Dermis blood vessel endothelial cell (primary cell): ENCODE data around the gene FAM184A. TPM values are rescaled to one million over a fixed set of nuclear protein-coding genes. Genes with fewer than 3 reads are reported as not detected.
A peak's percentile ranks its signal among the peaks of the same experiment; 100 is the strongest.
"Not testable (repeated sequence)": the region's sequence is repeated elsewhere in the genome, so short reads cannot be mapped to it uniquely, and the experiment has no call there.

Source experiments
- DNase-seq: peaks from one replicate; pipeline ENCODE4 v3.0.0; 2010
- total RNA-seq: library from RNA; depleted of rRNA; stranded (reverse); fragments of >200 nt; gene quantifications from 2 replicates; pipeline ENCODE4 v1.2.3, GENCODE V29; 2014

The FAM184A gene
- total RNA-seq, 1 donor from 2014 or later, result 0.17 TPM

DNA sequence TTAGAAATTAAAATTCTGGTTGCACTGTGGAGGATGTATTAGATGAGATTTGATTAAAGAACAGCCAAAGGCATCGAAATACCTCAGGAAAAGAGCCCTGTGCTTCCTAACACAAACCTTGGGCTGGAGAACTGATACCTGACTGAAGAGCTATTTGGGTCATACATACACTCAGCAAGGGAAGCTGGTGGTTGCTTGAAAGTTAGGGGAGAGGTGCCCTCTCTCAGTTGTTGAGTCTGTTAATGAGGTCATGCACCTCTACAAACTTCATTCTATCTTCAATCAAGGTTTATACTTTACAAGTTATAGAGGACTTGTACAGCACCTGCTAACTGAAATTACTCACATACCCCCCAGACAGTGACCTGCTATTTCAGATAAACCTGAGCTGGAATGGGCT lies 25.5 kb downstream of the FAM184A start:
- DNase-seq, result no peak

GRCh38 chr6:119052292-119052889 lies 26.1 kb downstream of the FAM184A start:
- DNase-seq, result no peak

DNA sequence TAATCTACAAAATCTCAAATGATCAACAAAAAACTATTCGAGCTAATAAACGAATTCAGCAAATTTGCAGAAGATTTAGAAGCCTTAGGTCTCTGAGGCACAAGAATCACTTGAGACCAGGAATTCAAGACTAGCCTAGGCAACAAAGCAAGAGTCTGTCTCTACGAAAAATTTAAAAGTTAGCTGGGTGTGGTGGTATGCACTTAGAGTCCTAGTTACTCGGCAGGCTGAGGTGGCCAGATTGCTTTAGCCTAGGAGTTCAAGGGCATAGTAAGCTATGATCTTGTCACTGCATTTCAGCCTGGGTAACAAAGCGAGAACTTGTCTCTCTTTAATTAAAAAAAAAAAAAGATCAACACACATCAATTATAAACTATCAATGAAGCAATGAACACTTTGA lies 34.2 kb downstream of the FAM184A start:
- DNase-seq, result no peak

GRCh38 chr6:119043783-119044182 lies 34.7 kb downstream of the FAM184A start:
- DNase-seq, result no peak

- DNase-seq, result no peak
Observed at GRCh38 chr6:119043265-119043664, 35.2 kb downstream of the FAM184A start.

- no peak for DNase-seq
Observed at GRCh38 chr6:119040636-119041035, 37.8 kb downstream of the FAM184A start.

- no peak for DNase-seq
Observed at GRCh38 chr6:119040229-119040628, 38.2 kb downstream of the FAM184A start.

DNA sequence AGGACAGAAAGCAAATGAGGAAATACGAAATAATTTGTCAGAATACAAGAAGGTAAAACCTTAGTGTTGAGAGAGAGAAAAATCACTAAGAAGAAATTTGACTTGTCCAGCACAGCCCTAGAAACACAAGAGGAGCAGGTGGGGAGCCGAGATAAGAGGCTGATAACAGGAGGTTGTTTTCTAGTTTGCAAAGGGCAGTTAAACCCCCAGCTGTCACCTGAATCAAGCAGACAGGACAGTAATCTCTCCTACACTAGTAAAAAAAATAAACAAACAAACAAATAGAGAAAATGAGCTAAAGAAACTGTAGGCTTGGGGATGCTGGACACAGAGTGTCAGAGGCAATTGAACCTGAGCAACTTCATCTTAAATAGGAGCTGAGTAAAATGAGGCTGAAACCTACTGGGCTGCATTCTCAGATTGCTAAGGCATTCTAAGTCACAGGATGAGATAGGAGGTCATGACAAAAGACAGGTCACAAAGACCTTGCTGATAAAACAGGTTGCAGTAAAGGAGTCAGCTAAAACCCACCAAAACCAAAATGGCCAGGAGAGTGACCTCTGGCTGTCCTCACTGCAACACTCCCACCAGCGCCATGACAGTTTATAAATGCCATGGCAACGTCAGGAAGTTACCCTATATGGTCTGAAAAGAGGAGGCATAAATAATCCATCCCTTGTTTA lies 40.4 kb downstream of the FAM184A start:
- no peak for DNase-seq

GRCh38 chr6:119037264-119037663 lies 41.2 kb downstream of the FAM184A start:
- DNase-seq, result no peak

- DNase-seq, result no peak
Observed at GRCh38 chr6:119036081-119036480, 42.4 kb downstream of the FAM184A start.

- no peak for DNase-seq
Observed at GRCh38 chr6:119035459-119035858, 43.0 kb downstream of the FAM184A start.

GRCh38 chr6:119034827-119035458 lies 43.5 kb downstream of the FAM184A start:
- peak; percentile 7 for DNase-seq

DNA sequence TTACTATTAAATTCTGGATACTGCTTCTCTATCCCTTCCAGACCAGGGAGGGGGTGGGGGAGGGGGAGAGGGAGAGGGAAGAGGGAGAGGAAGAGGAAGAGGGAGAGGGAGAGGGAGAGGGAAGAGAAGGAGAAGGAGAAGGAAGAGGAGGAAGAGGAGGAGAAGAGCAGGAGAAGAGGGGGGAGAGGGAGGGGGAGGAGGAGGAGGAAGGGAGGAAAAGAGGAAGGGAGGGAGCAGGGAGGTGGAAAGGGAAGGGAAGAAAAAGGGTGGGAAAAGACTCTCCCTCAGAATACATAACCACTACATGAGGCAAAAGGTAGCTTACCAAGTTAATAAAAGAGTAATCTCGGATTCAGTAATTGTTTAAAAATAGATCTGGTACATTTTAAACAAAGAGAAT lies 46.0 kb downstream of the FAM184A start:
- no peak for DNase-seq

DNA sequence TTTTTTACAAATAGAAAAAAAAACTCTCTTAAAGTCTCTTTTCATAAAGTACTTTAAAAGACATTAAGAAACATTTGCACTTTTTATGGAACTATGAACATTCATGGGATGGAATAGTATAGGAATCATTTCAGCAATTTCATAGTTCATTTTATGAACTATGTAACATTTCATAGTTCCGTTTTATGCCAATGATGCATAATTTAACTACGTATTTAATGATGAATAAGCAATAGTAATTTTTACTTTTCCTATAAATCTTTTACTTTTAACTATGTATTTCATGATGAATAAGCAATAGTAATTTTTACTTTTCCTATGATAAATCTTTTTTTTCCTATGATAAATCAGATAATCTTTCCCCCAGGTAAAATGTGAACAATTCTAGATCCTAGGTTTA lies 47.7 kb downstream of the FAM184A start:
- DNase-seq, result no peak

DNA sequence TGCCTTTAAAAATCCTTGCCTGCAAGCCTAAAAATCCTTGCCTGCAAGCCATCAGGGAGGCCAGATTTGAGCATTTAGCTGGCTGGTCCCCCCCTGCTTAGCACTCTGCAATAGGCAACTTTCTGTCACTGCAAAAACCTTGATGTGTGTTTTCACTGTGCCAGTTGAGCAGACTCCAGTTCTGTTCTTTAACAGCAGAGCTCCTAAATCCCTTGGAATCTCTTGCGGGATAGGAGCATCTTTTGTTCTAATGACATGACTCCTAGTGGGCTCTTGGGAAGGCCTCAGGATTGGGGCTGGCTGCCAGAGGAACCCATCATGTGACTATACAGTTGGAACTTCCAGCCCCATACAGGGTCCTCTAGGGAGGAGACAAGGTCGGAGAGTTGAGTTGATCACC lies 50.4 kb downstream of the FAM184A start:
- no peak for DNase-seq

- DNase-seq, result no peak
Observed at GRCh38 chr6:119027465-119027864, 51.0 kb downstream of the FAM184A start.

- DNase-seq, result no peak
Observed at GRCh38 chr6:119026822-119027221, 51.6 kb downstream of the FAM184A start.

GRCh38 chr6:119025793-119026192 lies 52.7 kb downstream of the FAM184A start:
- no peak for DNase-seq

DNA sequence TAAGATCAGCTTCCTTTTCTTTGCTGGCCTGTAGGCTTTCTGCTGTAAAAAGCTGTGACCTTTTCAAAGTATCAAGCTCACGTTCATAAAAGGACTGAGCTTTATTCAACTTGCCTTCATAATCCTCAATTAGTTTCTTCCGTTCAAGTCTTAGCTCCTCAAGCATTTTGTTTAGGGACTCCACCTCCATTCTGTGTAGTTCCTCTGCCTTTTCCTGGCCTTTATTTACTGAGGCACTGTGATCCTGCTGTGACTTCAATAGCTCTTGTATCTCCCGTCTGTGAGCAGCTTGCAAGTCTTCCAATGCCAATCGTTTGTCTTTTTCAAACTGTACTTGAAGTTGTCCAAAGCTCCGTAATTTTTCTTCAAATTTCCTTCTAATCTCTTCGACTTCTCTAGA lies 54.4 kb downstream of the FAM184A start:
- DNase-seq, result no peak

GRCh38 chr6:119022796-119023195 lies 55.7 kb downstream of the FAM184A start:
- DNase-seq, result no peak

DNA sequence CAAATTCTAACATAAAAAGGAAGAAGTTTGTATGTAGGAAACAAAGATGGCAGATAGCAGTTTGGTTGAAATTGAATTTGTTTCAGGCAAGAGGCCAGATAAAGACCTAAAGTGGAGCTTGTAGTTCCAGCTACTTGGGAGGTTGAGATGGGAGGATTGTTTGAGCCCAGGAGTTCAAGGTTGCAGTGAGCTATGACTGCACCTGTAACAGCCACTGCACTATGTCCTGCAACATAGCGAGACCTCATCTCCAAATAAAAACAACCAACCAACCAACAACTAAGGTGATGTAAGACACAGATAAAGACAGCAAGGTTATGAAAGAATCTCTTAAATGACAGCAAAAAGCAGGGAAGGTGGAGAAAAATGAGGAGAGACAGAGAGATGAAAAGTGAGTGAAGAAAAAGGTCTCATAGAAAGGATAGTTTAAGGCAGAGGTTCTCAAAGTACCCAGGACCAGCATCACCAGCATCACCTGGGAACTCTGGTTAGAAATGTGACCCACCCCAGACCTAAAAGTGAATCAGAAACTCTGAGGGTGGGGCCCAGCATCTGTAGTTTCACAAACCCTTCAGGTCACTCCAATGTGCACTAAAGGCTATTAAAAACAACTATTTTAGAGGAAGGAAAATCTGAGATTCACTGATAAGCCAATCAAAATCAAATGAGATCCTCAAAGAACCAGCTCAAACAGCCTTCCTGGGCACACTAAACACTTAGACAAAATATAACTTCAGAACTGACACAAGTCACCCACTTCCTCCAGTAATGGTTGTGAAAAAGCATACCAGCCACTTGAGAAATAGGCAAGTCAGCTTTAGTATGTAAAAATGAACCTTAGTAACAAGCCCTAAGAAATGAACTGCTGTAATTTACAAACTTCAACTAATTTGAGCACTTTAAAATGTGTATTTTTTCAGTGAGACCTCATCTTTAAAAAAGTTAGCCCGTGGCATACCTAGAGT lies 57.6 kb downstream of the FAM184A start:
- no peak for DNase-seq

DNA sequence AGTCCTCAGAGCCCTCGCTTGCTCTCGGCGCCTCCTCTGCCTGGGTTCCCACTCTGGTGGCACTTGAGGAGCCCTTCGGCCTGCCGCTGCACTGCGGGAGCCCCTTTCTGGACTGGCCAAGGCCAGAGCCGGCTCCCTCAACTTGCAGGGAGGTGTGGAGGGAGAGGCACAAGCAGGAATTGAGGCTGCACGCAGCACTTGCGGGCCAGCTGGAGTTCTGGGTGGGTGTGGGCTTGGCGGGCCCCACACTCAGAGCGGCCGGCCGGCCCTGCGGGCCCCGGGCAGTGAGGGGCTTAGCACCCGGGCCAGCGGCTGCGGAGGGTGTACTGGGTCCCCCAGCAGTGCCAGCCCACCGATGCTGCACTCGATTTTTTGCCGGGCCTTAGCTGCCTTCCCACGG lies 63.3 kb downstream of the FAM184A start:
- not testable (repeated sequence) for DNase-seq

DNA sequence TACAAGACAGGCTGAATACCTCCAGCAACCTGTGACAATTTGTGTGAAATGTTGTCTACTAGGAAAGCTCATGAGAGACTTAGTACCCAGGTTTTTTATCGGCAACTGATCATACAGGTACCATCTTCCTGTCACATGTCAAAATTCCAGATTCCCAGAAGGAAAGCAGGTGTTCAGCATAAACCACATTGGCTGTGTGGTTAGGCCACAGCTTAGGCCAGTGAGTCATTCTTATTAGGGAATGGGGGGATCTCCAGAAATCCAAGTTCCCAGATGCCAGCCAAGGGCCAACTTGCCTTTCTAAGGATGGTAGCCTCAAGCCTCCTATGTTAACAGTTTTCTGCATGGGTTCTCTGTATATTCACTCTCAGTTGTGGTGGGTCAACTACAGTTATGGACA lies 65.9 kb downstream of the FAM184A start:
- DNase-seq, result no peak
